IMR-90 (cell line): ENCODE data around the gene LEF1. TPM values are rescaled to one million over a fixed set of nuclear protein-coding genes. Genes with fewer than 3 reads are reported as not detected.

Experiments
- ATAC-seq: fragments of 200-7000 bp; cut with Tn5 transposase; 2 replicates; pipeline ENCODE4 v1.9.1; 2020; ENCODE audit warnings: low read depth, mild to moderate bottlenecking, moderate library complexity
- BruUV-seq: library from RNA; stranded (reverse); fragments of 400-500 nt; replicated peaks from 2 replicates; lab custom pipeline; 2021; lab: Mats Ljungman, UMichigan
- CTCF ChIA-PET: fragments of 300-600 bp; formaldehyde crosslinking; extraction: SDS; loops from one replicate; lab custom pipeline; 2021; ENCODE audit warnings: antibody characterized with exemption; lab: Yijun Ruan, JAX
- POLR2A ChIA-PET: fragments of 300-600 bp; sonication (Branson Sonifier 250); formaldehyde crosslinking; loops from one replicate; lab custom pipeline; 2022; ENCODE audit warnings: antibody characterized with exemption; ENCODE audit not compliant: unreplicated experiment; lab: Charles Lee
- DNase-seq: peaks from one replicate; pipeline ENCODE4 v3.0.0; 2013
- H2AFZ ChIP-seq: replicated peaks from 2 replicates; pipeline ENCODE3; 2013; ENCODE audit warnings: low read length, mild to moderate bottlenecking; ENCODE audit not compliant: poor library complexity
- H2AK5ac ChIP-seq: 2 replicates; pipeline ENCODE4 v1.6.1; 2013; ENCODE audit warnings: low read depth, low read length, inconsistent platforms
- H2AK9ac ChIP-seq: replicated peaks from 2 replicates; pipeline ENCODE3; 2013; ENCODE audit warnings: mild to moderate bottlenecking, low read depth, low read length, moderate library complexity; ENCODE audit not compliant: poor library complexity
- H2BK120ac ChIP-seq: 2 replicates; pipeline ENCODE4 v1.6.1; 2013; ENCODE audit warnings: low read depth, low read length, inconsistent platforms
- H2BK15ac ChIP-seq: 3 replicates; pipeline ENCODE4 v1.6.1; 2013; ENCODE audit warnings: low read depth, low read length, inconsistent platforms
- H2BK20ac ChIP-seq: 2 replicates; pipeline ENCODE4 v1.6.1; 2013; ENCODE audit warnings: low read depth, mild to moderate bottlenecking, inconsistent platforms, low read length, moderate library complexity
- H2BK5ac ChIP-seq: 2 replicates; pipeline ENCODE4 v1.6.1; 2013; ENCODE audit warnings: mild to moderate bottlenecking, low read depth, low read length, inconsistent platforms; ENCODE audit not compliant: poor library complexity, severe bottlenecking
- H3K14ac ChIP-seq: replicated peaks from 2 replicates; pipeline ENCODE4 v1.6.1; 2013; ENCODE audit warnings: low read depth, low read length, inconsistent platforms
- H3K18ac ChIP-seq: 2 replicates; pipeline ENCODE4 v1.6.1; 2013; ENCODE audit warnings: low read depth, low read length, control low read depth
- H3K23ac ChIP-seq: 2 replicates; pipeline ENCODE4 v1.6.1; 2013; ENCODE audit warnings: low read depth, low read length, inconsistent platforms
- H3K27ac ChIP-seq: 2 replicates; pipeline ENCODE4 v1.5.1; 2013; ENCODE audit warnings: mild to moderate bottlenecking, control low read depth, low read length; ENCODE audit not compliant: insufficient read depth
- H3K27me3 ChIP-seq: 2 replicates; pipeline ENCODE4 v1.6.1; 2013; ENCODE audit warnings: low read length; ENCODE audit not compliant: control insufficient read depth, insufficient read depth
- H3K36me3 ChIP-seq: 2 replicates; pipeline ENCODE4 v1.6.1; 2013; ENCODE audit warnings: low read length, mixed read lengths; ENCODE audit not compliant: control insufficient read depth, insufficient read depth
- H3K4ac ChIP-seq: 2 replicates; pipeline ENCODE4 v1.6.1; 2013; ENCODE audit warnings: low read depth, low read length, inconsistent platforms
- H3K4me1 ChIP-seq: 2 replicates; pipeline ENCODE4 v1.6.1; 2013; ENCODE audit warnings: low read length, mixed read lengths; ENCODE audit not compliant: control insufficient read depth, insufficient read depth
- H3K4me2 ChIP-seq: 2 replicates; pipeline ENCODE4 v1.6.1; 2013; ENCODE audit warnings: low read depth, mild to moderate bottlenecking, control low read depth, low read length, moderate library complexity
- H3K4me3 ChIP-seq: 2 replicates; pipeline ENCODE4 v1.5.1; 2013; ENCODE audit warnings: low read depth, mild to moderate bottlenecking, control low read depth, low read length, moderate library complexity; ENCODE audit not compliant: insufficient read depth
- H3K56ac ChIP-seq: 2 replicates; pipeline ENCODE4 v1.6.1; 2013; ENCODE audit warnings: low read length, inconsistent platforms; ENCODE audit not compliant: insufficient read depth; ENCODE audit errors: extremely low read depth
- H3K79me1 ChIP-seq, 2 experiments: 2 replicates each; pipeline ENCODE4 v1.6.1; 2013; ENCODE audit warnings: low read length in 2 of 2, inconsistent platforms in 1 of 2, low read depth in 1 of 2
- H3K9ac ChIP-seq: 2 replicates; pipeline ENCODE4 v1.6.1; 2013; ENCODE audit warnings: low read depth, low read length, control low read depth
- H3K9me1 ChIP-seq: 2 replicates; pipeline ENCODE4 v1.6.1; 2013; ENCODE audit warnings: low read length, inconsistent platforms; ENCODE audit not compliant: insufficient read depth
- H3K9me3 ChIP-seq: 2 replicates; pipeline ENCODE4 v1.6.1; 2013; ENCODE audit warnings: low read length; ENCODE audit not compliant: control insufficient read depth, insufficient read depth
- H4K20me1 ChIP-seq: 2 replicates; pipeline ENCODE4 v1.6.1; 2013; ENCODE audit warnings: low read length, inconsistent platforms; ENCODE audit not compliant: insufficient read depth
- H4K5ac ChIP-seq: 2 replicates; pipeline ENCODE4 v1.6.1; 2013; ENCODE audit warnings: mild to moderate bottlenecking, low read depth, low read length, control low read depth
- H4K8ac ChIP-seq, 2 experiments: 2 replicates each; pipeline ENCODE4 v1.6.1; 2013; ENCODE audit warnings: low read depth in 2 of 2, low read length in 2 of 2, control low read depth in 1 of 2, inconsistent platforms in 1 of 2
- H4K91ac ChIP-seq: 2 replicates; pipeline ENCODE4 v1.6.1; 2013; ENCODE audit warnings: low read depth, low read length, inconsistent platforms; ENCODE audit not compliant: insufficient read depth
- BHLHE40 ChIP-seq: fragments of 150-350 bp; IDR thresholded peaks from 2 replicates; pipeline ENCODE4 v1.6.1; 2016; ENCODE audit warnings: mild to moderate bottlenecking, low read depth, low read length
- CHD1 ChIP-seq: IDR thresholded peaks from 2 replicates; pipeline ENCODE4 v1.6.1; 2012; ENCODE audit warnings: low read depth, low read length, improper control_type of control experiment
- MAFK ChIP-seq: IDR thresholded peaks from 2 replicates; pipeline ENCODE4 v1.6.1; 2012; ENCODE audit warnings: low read depth, low read length, improper control_type of control experiment
- RAD21 ChIP-seq: IDR thresholded peaks from 2 replicates; pipeline ENCODE4 v1.6.1; 2012; ENCODE audit warnings: low read length, improper control_type of control experiment
- RCOR1 ChIP-seq: IDR thresholded peaks from 2 replicates; pipeline ENCODE4 v1.6.1; 2012; ENCODE audit warnings: mild to moderate bottlenecking, low read length, improper control_type of control experiment; ENCODE audit not compliant: insufficient replicate concordance
- WGBS, 2 experiments: methylation state at CpG; one replicate each; pipeline versions ENCODE4 v1.1.5 to v1.1.7; 2013; ENCODE audit warnings: missing lambda C conversion rate in 2 of 2; ENCODE audit not compliant: insufficient read length in 1 of 2; ENCODE audit errors: extremely low coverage in 2 of 2; 5-methylcytosine and 5-hydroxymethylcytosine counted together
- dilution Hi-C: fragments of 300-500 bp; cut with HindIII; formaldehyde crosslinking; loops from one replicate; pipeline ENCODE4 v1.14.3; 2018; ENCODE audit warnings: low sequenced_read_pairs; ENCODE audit not compliant: unreplicated experiment
- in situ Hi-C: fragments of 300-500 bp; cut with MboI; formaldehyde crosslinking; loops from 3 replicates; pipeline ENCODE4 v1.14.3; 2019; ENCODE audit warnings: low sequenced_read_pairs, inconsistent platforms, mixed read lengths
- intact Hi-C: fragments of 100-400 bp; cut with micrococcal nuclease; formaldehyde crosslinking; loops from 2 replicates; pipeline ENCODE4 v1.10.0; 2022
- polyA plus RNA-seq, 3 experiments: library from polyadenylated mRNA; depleted of rRNA; stranded (reverse); fragments of >200 nt; gene quantifications; 2 replicates each; pipeline ENCODE4 v1.2.3, GENCODE V29; 2012; ENCODE audit warnings: low replicate concordance in 1 of 3
- total RNA-seq: library from RNA; depleted of rRNA; stranded (reverse); fragments of >200 nt; gene quantifications from 2 replicates; pipeline ENCODE4 v1.2.3, GENCODE V29; 2012
- TF ChIP-seq, protein P1 (sequence below): fragments of 150-350 bp; IDR thresholded peaks from 2 replicates; pipeline ENCODE4 v1.6.1; 2016; ENCODE audit warnings: low read depth, mild to moderate bottlenecking, low read length, moderate library complexity, borderline replicate concordance
- TF ChIP-seq, protein P2 (sequence below): conservative IDR thresholded peaks from 2 replicates; pipeline ENCODE4 v1.5.1; 2012; ENCODE audit warnings: mild to moderate bottlenecking, low read depth, low read length, improper control_type of control experiment

LEF1 gene
- total and polyA plus RNA-seq, 2 of the 4 experiments (the other 2 are of a cell fraction) = 1.7 to 1.8 TPM

DNA sequence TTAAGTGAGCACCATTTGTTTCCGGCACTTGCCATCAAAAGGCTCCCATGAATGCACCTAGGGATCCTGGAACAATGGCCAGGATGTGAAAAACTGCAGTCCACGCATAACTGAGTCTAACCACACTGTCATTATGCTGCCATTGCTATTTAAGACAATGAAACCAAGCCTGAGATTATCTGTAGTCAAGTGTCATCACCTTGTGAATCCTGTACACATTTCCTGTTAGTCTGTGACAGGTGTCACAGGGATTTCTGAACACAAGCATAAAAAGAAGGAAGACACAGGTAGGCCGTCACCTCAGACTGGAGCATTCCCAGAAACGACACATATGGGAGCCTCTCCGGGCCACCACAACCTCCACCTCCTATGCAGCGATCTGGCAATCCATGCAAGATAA is 112.3 kb downstream of the LEF1 start:
- ChIA-PET CTCF (interaction anchor here (0.5 to 1.3 kb wide), 3 partner anchors 26 to 573 kb away, joined by 3 to 4 read pairs (median 3); no protein-coding TSS in a partner anchor), POLR2A (no interaction called here)
- Histone ChIP-seq H3K18ac (no peak overlapping the region), H3K4me2 (no peak overlapping the region), H4K20me1 (no peaks in the 10 kb centered on the region), H3K56ac (no peak overlapping the region), H3K9me1 (0 out of 2 replicates have a peak, but pooled peaks cover 6% of the 10 kb centered on the region), H4K91ac (no peak overlapping the region), H3K14ac (no peak overlapping the region), H2AK9ac (no peak overlapping the region), H3K27ac (no peak overlapping the region), H4K5ac (no peak overlapping the region), H3K4ac (no peak overlapping the region), H3K27me3 (no peaks in the 10 kb centered on the region; the same call in 1 of the 2 replicates), H3K4me1 (peaks cover 3% of the 10 kb centered on the region), H3K23ac (no peak overlapping the region), H3K9me3 (no peaks in the 10 kb centered on the region), H3K4me3 (no peak overlapping the region), H2AK5ac (no peak overlapping the region), H3K9ac (no peak overlapping the region), H2AFZ (no peak overlapping the region), H2BK20ac (no peak overlapping the region), H2BK120ac (no peak overlapping the region), H3K36me3 (no peaks in the 10 kb centered on the region), H2BK5ac (no peak overlapping the region), H2BK15ac (no peak overlapping the region), H4K8ac (no peak overlapping the region), H3K79me1 (no peaks in the 10 kb centered on the region)
- in situ Hi-C loops (no loop called here), intact Hi-C loops (no loop called here), dilution Hi-C loops (no loop called here)
- DNase-seq (no peak), ATAC-seq (no peak)
- WGBS, 2 experiments = 100% methylated on average over 1 of the region's 6 CpGs; no CpG with 5 or more reads in 1 of the 2 experiments
- no TSS peak for BruUV-seq
- TF ChIP-seq, protein P1, sequence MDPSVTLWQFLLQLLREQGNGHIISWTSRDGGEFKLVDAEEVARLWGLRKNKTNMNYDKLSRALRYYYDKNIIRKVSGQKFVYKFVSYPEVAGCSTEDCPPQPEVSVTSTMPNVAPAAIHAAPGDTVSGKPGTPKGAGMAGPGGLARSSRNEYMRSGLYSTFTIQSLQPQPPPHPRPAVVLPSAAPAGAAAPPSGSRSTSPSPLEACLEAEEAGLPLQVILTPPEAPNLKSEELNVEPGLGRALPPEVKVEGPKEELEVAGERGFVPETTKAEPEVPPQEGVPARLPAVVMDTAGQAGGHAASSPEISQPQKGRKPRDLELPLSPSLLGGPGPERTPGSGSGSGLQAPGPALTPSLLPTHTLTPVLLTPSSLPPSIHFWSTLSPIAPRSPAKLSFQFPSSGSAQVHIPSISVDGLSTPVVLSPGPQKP = no peak
- TF ChIP-seq MAFK = no peak
- no peak for TF ChIP-seq RCOR1
- TF ChIP-seq, protein P2, sequence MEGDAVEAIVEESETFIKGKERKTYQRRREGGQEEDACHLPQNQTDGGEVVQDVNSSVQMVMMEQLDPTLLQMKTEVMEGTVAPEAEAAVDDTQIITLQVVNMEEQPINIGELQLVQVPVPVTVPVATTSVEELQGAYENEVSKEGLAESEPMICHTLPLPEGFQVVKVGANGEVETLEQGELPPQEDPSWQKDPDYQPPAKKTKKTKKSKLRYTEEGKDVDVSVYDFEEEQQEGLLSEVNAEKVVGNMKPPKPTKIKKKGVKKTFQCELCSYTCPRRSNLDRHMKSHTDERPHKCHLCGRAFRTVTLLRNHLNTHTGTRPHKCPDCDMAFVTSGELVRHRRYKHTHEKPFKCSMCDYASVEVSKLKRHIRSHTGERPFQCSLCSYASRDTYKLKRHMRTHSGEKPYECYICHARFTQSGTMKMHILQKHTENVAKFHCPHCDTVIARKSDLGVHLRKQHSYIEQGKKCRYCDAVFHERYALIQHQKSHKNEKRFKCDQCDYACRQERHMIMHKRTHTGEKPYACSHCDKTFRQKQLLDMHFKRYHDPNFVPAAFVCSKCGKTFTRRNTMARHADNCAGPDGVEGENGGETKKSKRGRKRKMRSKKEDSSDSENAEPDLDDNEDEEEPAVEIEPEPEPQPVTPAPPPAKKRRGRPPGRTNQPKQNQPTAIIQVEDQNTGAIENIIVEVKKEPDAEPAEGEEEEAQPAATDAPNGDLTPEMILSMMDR = no peak
- no peak for TF ChIP-seq CHD1
- TF ChIP-seq RAD21 = no peak
- TF ChIP-seq BHLHE40 = no peak
